Hematopoietic multipotent progenitor cell treated with erythropoietin and hydrocortisone succinate and interleukin-3 and kit ligand, for 15 days (in vitro differentiated cells): Measurements from ENCODE around the gene MAP2K5.

ENCODE experiments used
- DNase-seq: peaks from one replicate; pipeline ENCODE4 v3.0.0-alpha.2; 2015; ENCODE audit warnings: low spot score

Gene MAP2K5

GRCh38 chr15:67760901-67761300, 218.4 kb downstream of the MAP2K5 start:
- no peak for DNase-seq

- no peak for DNase-seq
Measured at GRCh38 chr15:67761343-67761742, 218.8 kb downstream of the MAP2K5 start.

- DNase-seq, result no peak
Measured at GRCh38 chr15:67762610-67763368, 220.3 kb downstream of the MAP2K5 start.

GRCh38 chr15:67765701-67766100, 223.2 kb downstream of the MAP2K5 start:
- DNase-seq, result no peak

- DNase-seq, result no peak
Measured at GRCh38 chr15:67766968-67767367, 224.5 kb downstream of the MAP2K5 start.

- no peak for DNase-seq
Measured at GRCh38 chr15:67768313-67768977, 225.9 kb downstream of the MAP2K5 start.

- no peak for DNase-seq
Measured at GRCh38 chr15:67769497-67770357, 227.2 kb downstream of the MAP2K5 start.

GRCh38 chr15:67770358-67770628, 227.8 kb downstream of the MAP2K5 start:
- no peak for DNase-seq

- no peak for DNase-seq
Measured at GRCh38 chr15:67771189-67771800, 228.8 kb downstream of the MAP2K5 start.

- no peak for DNase-seq
Measured at GRCh38 chr15:67774626-67775025, 232.1 kb downstream of the MAP2K5 start.

GRCh38 chr15:67775250-67775649, 232.7 kb downstream of the MAP2K5 start:
- DNase-seq, result no peak

- DNase-seq, result no peak
Measured at GRCh38 chr15:67775998-67776397, 233.5 kb downstream of the MAP2K5 start.

GRCh38 chr15:67776600-67776999, 234.1 kb downstream of the MAP2K5 start:
- DNase-seq, result no peak

- no peak for DNase-seq
Measured at GRCh38 chr15:67777071-67777470, 234.6 kb downstream of the MAP2K5 start.

GRCh38 chr15:67777773-67778172, 235.3 kb downstream of the MAP2K5 start:
- DNase-seq, result no peak

GRCh38 chr15:67778968-67779548, 236.6 kb downstream of the MAP2K5 start:
- DNase-seq, result no peak

GRCh38 chr15:67779549-67780111, 237.1 kb downstream of the MAP2K5 start:
- no peak for DNase-seq

GRCh38 chr15:67781061-67781460, 238.6 kb downstream of the MAP2K5 start:
- DNase-seq, result no peak

- no peak for DNase-seq
Measured at GRCh38 chr15:67781907-67782690, 239.6 kb downstream of the MAP2K5 start.

GRCh38 chr15:67782691-67782991, 240.1 kb downstream of the MAP2K5 start:
- DNase-seq, result no peak

- no peak for DNase-seq
Measured at GRCh38 chr15:67783303-67783702, 240.8 kb downstream of the MAP2K5 start.
